ENCODE results near the gene PRDX2.

- TF ChIP-seq EZH2phosphoT487 (IDR thresholded peaks at IDR 0.05; ENCODE audit: low read depth) (no peak), CTCF (IDR thresholded peaks at IDR 0.05; ENCODE audit: low read depth, low read length) (no peak)
These were observed 17.2 kb downstream of the PRDX2 start for GRCh38 chr19:12784394-12784870.
